H1 (cell line): ENCODE results near the gene ZBTB48. TPM values are rescaled to one million over a fixed set of nuclear protein-coding genes. Genes with fewer than 3 reads are reported as not detected.

Experiments used
- BACH1 ChIP-seq: IDR thresholded peaks from 2 replicates; pipeline ENCODE4 v1.6.1; 2012; ENCODE audit warnings: low read length, improper control_type of control experiment
- CBX8 ChIP-seq: fragments of 300-800, 300-1000 bp; sonication (generic); IDR thresholded peaks from 2 replicates; pipeline ENCODE4 v1.7.1; 2016; ENCODE audit warnings: low read depth, low read length, borderline replicate concordance
- EGR1 ChIP-seq: IDR thresholded peaks from 2 replicates; pipeline ENCODE4 v1.6.1; 2011; ENCODE audit warnings: low read depth, low read length, borderline replicate concordance
- EZH2 ChIP-seq: fragments of 200-600 bp; sonication (generic); IDR thresholded peaks from 2 replicates; pipeline ENCODE4 v1.7.1; 2012; ENCODE audit warnings: low read depth, mild to moderate bottlenecking, moderate library complexity, low read length, inconsistent platforms; ENCODE audit not compliant: severe bottlenecking
- JUN ChIP-seq: IDR thresholded peaks from 2 replicates; pipeline ENCODE4 v1.6.1; 2011; ENCODE audit warnings: low read depth, mild to moderate bottlenecking, improper control_type of control experiment, low read length
- SRF ChIP-seq: IDR thresholded peaks from 2 replicates; pipeline ENCODE4 v1.6.1; 2011; ENCODE audit warnings: mild to moderate bottlenecking, low read depth, low read length, moderate library complexity
- polyA plus RNA-seq, 7 experiments: library from polyadenylated mRNA; depleted of rRNA in 3 of 7; stranded (reverse) in 5 of 7; unstranded in 2 of 7; fragments of >200 nt in 5 of 7; fragments of 200-250 nt in 2 of 7; gene quantifications; 1 replicate in 5 of 7; 2 replicates in 1 of 7; 4 replicates in 1 of 7; pipeline versions ENCODE4 v1.2.1 to v1.2.3, GENCODE V29; 2011 to 2013; ENCODE audit warnings: missing spikeins in 2 of 7, mixed read lengths in 2 of 7
- total RNA-seq: library from RNA; stranded (reverse); fragmentation: NEBNext Ultra II Directional; extraction: Animal tissue kit (Norgen Biotek cat#: 25700); gene quantifications from 2 replicates; pipeline ENCODE4 v1.2.1, GENCODE V29; 2021

Gene ZBTB48
- total and polyA plus RNA-seq, 2 of the 8 experiments (the other 6 are each of a cell fraction or from before 2014, with no cell fraction given), result 28.2 to 28.8 TPM

DNA sequence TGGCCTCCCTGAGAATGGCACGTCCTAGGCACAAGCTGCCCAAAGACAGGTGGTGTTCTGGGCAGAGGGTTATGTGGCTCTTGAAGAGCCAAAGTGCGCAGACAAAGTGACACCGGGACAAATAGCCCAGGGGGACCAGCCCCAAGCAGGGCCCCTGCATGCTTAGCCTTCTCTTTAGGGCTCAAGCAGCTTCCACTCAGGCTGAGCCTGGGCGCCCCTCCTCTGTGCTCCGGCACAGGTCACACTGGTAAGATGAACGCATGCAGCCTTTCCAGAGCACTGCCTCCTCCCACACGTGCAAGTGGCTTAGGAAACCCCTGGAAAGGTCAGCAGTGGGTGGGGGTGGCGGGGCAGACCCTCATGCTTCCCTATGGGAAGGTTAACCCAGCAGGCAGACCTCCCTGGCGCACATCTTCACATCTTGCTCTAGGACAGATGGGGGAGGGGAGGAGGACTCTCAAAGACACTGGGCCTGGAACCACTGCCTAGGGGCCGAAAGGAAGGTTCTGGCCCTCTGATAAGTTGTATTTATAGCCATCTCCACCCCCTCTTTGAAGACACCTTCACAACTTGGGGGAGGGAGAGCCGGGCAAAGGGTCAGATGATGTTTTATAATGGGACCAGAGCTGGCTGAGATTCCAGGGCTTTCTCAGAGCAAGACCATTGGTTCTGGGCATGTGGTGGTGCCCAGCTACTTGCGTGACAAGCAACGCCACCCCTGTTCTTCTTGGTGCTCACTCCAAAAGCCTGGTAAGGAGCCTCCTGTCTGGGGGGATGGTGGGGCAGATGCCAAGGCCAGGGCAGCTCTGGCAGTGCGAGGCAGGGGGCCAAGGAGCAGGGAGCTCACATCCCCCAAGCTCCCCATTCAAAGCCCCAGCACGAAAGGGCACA is 17.3 kb downstream of the ZBTB48 start (continued):
- TF ChIP-seq EGR1 (no peak), CBX8 (no peak), SRF (no peak), EZH2 (no peak), BACH1 (no peak), JUN (no peak)
